NCI-H226 (cell line): Measurements from ENCODE around the gene PRM2.

Experiments used
- DNase-seq: peaks from one replicate; pipeline ENCODE4 v3.0.0-alpha.2; 2015

Gene PRM2

GRCh38 chr16:11259655-11260595, 16.4 kb downstream of the PRM2 start:
- no peak for DNase-seq

- no peak for DNase-seq
Observed at GRCh38 chr16:11258553-11259492, 17.5 kb downstream of the PRM2 start.

DNA sequence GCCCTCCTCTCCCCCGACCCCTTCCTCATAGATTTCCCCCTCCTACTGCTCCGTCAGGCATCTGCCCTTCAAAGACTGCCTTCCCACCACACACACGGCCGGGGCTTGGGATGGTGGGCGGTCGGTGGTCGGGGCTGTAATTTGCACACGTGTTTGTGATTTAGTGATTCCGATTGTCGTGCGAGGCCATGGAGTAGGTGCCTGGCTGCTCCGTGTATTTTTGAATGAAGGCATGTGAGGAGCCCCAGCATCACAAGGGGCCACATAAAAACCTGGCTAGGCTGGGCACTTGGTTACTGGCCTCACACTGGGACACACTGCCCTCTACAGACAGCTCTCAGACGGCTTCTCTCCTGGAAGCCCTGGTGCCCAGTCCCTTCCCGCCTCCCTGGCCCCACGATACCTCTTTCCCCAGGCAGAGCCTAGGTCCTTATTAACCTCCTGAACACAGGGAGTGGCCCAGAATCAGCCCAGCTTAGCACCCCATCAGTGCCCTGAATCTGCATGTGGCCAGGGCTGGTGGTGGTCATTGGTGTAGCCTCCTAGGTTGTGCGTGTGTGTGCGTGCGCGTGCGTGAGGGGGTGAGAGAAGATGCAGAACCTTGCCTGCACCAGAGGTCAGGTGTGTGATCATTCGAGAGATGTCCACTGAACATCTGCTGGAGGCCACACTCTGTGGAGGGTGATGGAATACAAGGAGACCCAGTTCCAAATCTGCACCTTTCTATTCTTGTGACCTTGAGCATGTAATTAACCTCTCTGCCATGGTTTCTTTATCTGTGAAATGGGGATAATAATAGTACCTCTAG, 18.9 kb downstream of the PRM2 start:
- DNase-seq, result peak; percentile 68

- DNase-seq, result peak; percentile 46
Observed at GRCh38 chr16:11256661-11257130, 19.6 kb downstream of the PRM2 start.

- DNase-seq, result peak; percentile 69
Observed at GRCh38 chr16:11255737-11256660, 20.3 kb downstream of the PRM2 start, which contains the start of gene SOCS1. Gene SOCS1, minus strand, starts transcription at chr16:11256204. Its CDS starts 726 bp downstream, at chr16:11255478.

GRCh38 chr16:11254913-11255736, 21.2 kb downstream of the PRM2 start:
- no peak for DNase-seq

GRCh38 chr16:11253995-11254912, 22.0 kb downstream of the PRM2 start:
- DNase-seq, result no peak

DNA sequence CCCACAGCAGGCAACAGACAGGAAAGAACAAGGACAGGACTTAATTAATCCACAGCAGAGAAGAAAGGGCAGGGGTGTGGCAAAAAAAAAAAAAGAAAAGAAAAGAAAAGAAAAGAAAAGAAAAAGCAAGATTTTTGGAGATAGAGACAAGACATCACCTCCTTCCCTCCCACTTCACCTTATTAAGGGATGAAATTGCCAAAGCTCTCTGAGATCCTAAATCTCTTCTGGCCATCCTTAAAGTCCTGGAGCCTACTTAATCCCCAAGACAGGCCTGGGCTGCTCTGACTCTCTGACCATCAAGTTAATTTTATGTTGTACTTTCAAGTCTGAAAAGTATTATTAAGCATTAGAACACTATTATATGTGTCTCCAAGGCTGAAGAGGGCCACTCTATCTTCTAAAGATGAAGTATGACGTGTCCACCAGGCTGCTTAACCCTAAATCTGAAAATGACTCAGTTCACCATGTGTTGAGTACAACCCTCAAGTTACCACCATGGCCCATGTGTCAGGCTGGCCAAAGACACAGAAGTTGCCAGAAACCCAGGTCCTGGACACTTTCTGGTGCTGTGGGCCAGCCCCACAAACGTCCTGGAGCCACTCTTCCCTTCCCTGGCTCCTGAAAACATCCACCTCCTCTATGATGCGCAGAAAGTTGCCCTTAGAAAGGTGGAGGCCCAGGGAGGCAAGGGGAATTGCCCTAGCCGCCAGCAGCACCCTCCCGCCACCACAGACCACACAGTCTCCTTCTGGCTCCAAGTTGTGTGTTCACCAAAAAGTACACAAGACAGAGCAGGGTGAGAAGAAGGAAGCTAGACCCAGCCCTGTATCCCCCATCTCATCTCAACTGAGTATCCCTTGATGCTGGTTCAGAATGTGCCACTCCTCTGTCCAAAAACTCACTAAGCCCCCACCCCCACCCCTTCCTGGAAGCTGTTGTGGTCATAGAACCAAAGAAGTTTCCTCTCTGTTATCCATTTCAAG, 23.0 kb downstream of the PRM2 start:
- no peak for DNase-seq

- DNase-seq, result no peak
Observed at GRCh38 chr16:11252482-11252931, 23.8 kb downstream of the PRM2 start.

GRCh38 chr16:11251525-11252481, 24.5 kb downstream of the PRM2 start:
- DNase-seq, result no peak

DNA sequence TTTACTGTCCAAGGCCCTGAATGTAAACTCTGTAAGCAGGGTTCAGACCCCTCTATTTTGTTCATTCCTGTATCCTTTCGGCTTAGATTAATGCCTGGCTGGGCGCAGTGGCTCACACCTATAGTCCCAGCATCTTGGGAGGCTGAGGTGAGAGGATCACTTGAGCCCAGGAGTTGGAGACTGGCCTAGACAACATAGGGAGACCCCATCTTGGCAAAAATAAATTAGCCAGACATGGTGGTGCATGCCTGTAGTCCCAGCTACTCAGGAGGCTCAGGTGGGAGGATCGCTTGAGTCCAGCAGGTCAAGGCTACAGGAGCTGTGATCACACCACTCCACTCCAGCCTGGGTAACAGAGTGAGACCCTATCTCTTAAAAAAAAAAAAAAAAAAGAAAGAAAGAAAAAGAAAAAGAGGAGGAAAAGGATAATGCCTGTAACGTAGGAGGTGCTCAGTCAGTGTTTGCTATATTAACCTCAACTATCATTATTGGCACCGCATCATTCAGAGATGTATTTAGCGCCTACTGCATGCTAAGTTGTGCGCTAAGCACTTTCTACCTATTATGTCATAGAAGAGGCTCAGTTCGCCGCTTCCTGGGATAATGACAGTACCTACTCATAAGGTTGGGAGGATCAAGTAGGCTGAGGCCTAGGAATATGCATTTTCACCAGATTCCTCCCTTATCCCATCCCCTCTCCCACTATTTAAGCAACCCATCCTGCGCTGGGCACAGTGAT, 25.3 kb downstream of the PRM2 start:
- no peak for DNase-seq

DNA sequence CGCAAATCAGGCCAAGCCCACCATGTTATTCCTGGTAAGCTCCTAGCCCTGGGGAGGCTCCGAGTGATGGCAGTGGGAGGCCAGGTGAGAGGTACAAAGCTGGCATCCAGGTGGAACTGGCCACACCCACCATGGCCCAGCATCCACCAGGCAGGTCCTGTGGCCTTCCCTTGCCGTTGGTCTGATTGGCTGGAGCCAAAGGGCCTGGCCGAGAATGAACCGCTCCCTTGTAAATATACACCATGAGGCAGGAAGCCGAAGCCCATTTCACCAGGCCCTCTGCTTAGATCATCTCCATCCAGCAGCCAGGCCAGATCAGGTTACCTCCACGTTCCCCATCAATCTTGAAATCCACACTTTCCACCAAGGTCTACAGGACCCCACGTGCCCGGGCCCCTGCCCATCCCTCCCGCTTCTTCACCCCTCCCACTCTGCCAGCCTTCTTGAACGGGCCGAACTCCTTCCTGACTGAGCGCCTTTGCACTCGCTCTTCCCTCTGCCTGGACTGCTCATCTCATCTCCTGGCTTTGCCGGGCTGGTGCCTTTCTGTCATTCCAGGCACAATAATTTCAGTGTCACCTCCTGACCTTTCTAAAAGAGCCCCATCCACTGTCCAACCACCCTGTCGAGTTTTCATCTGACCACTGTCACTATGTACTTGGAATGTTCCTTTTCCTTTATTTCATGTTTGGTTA, 26.0 kb downstream of the PRM2 start:
- DNase-seq, result no peak

DNA sequence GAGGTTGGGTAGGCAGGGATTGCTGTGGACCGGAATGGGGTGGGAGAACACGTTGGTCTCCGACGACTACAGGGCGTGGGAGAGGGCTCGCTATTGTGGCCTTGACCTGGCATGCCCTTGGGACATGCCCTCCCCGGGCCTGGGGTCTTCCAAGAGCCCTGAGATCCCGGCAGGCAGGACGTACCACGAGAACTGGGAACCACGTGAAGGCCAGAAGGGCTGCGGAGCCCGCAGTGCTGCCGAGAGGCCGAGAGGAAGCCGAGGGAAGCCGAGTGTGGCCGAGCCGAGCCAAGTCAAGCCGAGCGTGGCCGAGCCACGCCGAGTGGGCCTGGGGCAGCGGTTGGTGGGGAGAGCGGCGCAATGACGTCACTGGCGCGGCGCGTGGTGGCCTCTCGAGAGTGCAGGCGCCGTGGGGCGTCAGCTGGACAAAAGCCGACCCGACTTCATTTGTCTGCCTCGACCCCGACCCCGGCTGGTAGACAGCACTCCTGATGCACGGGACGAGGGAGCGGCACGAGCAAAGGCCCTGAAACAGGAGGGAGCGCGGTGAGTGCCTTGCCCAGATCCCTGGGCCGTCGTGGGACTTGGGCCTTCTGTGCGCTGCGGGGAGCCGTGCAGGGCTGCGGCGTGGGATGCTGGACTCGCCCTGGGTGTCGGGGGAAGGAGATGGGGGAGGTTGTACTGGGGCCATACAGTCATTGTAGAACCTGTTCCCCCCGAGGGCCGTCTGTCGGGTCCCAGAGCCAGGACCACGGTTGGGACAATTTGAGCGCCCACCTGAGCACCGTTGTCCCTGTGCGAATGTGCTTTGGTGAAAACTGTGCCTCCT, 26.8 kb downstream of the PRM2 start:
- DNase-seq, result no peak

DNA sequence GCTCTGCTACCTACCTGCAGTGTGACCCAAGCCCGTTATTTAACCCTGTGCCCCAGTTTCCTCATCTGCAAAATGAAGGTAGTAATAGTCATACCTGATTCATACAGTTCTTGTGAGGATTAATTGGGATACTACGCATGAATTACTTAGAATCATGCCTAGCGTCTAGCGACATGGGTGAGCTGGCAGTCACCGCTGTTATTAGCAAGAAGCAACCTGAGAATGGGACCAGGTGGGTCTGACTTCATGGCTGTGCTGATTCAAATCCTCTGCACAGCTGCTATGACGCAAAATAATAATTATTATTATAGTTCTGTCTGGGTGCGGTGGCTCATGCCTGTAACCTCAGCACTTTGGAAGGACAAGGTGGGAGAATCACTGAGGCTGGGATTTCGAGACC, 28.1 kb downstream of the PRM2 start:
- no peak for DNase-seq
